Effector CD8-positive, alpha-beta T cell (primary cell): ENCODE results near the gene GSC.
"Not testable (repeated sequence)": the region's sequence is repeated elsewhere in the genome, so short reads cannot be mapped to it uniquely, and the experiment has no call there.

ENCODE experiments used
- DNase-seq: peaks from one replicate; lab custom pipeline; 2025; lab: John Stamatoyannopoulos, UW

The GSC gene

GRCh38 chr14:94746131-94746530, 23.8 kb downstream of the GSC start:
- no peak for DNase-seq

DNA sequence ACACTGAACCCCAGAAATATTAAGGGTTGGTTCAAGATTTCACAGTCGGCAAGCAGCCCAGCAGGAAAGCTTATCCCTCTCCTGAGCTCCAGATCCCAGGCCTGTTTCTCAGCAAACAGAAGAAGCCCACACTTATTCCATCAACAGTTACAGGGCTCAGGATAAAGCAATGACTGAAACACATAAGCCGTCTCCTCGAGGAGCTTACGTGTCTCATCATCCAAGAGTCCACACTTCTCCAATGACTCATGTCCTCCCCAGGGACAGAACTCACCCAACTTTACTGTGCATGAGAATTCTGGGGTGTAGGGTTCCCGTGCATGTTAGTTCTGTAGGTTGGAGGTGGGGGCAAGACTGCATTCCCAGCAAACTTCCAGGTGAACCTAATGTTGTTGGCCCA, 31.2 kb downstream of the GSC start:
- DNase-seq: no peak

DNA sequence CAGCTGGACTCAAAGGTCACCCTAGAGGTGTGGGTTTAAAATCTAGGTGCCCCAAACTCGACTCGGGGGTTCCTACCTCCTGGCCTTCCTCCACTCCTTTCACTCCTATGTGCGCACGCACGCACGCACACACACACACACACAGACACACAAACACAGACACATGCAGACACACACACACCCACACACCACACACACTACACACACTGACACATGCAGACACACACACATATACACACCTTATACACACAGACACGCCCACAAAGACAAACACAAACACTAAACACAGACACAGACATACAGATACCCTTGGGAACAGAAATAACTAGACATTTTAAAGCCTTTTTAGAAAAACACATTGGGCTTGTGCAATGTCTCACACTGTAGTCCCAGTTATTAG, 31.8 kb downstream of the GSC start:
- no peak for DNase-seq

DNA sequence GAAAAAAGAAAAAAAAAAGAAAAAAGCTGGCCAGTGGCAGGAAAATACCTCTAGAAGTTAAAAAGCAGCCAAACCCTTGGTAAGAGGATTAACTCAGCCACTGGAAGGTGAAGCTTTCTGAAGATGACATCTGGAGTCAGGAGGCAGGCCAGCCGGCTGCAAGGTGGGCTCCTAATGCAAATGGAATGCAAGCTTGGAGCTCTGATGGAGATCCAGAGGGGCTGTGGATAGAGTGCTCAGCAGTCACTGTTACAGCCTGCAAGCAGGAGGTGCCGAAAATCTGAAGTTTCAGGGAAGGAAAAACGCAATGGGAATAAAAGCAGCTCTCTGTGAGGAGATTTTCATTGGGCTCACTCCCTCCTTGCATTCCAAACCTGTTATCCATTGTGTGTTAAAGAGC, 41.0 kb downstream of the GSC start:
- DNase-seq: no peak

GRCh38 chr14:94728440-94728839, 41.5 kb downstream of the GSC start:
- DNase-seq: not testable (repeated sequence)

DNA sequence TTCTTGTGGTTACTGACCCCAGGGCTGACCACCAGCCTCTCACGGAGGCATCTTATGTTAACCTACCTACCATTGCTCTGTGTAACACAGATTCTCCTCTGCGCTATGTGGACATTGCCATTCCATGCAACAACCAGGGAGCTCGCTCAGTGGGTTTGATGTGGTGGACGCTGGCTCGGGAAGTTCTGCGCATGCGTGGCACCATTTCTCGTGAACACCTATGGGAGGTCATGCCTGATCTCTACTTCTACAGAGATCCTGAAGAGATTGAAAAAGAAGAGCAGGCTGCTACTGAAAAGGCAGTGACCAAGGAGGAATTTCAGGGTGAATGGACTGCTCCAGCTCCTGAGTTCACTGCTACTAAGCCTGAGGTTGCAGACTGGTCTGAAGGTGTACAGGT, 43.3 kb downstream of the GSC start:
- not testable (repeated sequence) for DNase-seq

- DNase-seq: no peak
Measured at GRCh38 chr14:94724993-94725392, 44.9 kb downstream of the GSC start.

GRCh38 chr14:94722397-94722796, 47.5 kb downstream of the GSC start:
- DNase-seq: no peak
